Measurements from ENCODE around the gene GAS2.

DNA sequence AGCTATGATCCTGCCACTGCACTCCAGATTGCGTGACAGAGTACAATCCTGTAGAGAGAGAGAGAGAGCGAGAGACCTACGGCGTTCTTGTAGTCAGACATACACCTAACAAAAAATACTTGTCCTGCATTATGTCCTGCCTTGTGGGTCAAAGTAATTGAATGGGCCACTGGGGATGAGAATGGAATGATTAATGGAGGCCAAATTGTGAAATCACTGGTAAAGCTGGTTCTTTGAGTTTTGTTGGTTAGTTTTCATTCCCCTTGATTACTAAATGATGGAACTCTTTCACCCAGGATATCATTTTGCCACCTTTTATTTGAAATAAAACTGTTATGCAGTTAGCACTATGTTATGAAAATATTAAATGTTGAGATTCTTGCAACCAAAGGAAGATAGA, 18.7 kb downstream of the GAS2 start:
- TF ChIP-seq, protein P1, sequence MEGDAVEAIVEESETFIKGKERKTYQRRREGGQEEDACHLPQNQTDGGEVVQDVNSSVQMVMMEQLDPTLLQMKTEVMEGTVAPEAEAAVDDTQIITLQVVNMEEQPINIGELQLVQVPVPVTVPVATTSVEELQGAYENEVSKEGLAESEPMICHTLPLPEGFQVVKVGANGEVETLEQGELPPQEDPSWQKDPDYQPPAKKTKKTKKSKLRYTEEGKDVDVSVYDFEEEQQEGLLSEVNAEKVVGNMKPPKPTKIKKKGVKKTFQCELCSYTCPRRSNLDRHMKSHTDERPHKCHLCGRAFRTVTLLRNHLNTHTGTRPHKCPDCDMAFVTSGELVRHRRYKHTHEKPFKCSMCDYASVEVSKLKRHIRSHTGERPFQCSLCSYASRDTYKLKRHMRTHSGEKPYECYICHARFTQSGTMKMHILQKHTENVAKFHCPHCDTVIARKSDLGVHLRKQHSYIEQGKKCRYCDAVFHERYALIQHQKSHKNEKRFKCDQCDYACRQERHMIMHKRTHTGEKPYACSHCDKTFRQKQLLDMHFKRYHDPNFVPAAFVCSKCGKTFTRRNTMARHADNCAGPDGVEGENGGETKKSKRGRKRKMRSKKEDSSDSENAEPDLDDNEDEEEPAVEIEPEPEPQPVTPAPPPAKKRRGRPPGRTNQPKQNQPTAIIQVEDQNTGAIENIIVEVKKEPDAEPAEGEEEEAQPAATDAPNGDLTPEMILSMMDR (conservative IDR thresholded peaks at IDR 0.05 in 1 of 2, IDR thresholded peaks at IDR 0.05 in 1 of 2; ENCODE audit: extremely low read depth in 1 of 2, insufficient read depth in 1 of 2, low read depth in 1 of 2, low read length in 2 of 2) = no peak
- TF ChIP-seq EZH2 (IDR thresholded peaks at IDR 0.05; ENCODE audit: borderline replicate concordance, low read length) = no peak

Data from mammary epithelial cell (primary cell).